ENCODE results near the gene GTF2H4.

Gene GTF2H4

GRCh38 chr6:30886897-30887255 is 21.1 kb upstream of the GTF2H4 start:
- in situ Hi-C loops (cut with MboI; ENCODE audit: low sequenced_read_pairs): no loop called here
- no peak overlapping the region for H3K4me3 ChIP-seq
- no peak for DNase-seq (ENCODE audit: low spot score in 2 of 2)
- peaks cover 28% of the 10 kb centered on the region for H3K4me1 ChIP-seq
- H3K27me3 ChIP-seq (ENCODE audit: low read depth): no peaks in the 10 kb centered on the region
- H3K9me3 ChIP-seq: no peaks in the 10 kb centered on the region
- no peaks in the 10 kb centered on the region; the same call in 1 of the 2 replicates for H3K36me3 ChIP-seq (replicated peaks)

DNA sequence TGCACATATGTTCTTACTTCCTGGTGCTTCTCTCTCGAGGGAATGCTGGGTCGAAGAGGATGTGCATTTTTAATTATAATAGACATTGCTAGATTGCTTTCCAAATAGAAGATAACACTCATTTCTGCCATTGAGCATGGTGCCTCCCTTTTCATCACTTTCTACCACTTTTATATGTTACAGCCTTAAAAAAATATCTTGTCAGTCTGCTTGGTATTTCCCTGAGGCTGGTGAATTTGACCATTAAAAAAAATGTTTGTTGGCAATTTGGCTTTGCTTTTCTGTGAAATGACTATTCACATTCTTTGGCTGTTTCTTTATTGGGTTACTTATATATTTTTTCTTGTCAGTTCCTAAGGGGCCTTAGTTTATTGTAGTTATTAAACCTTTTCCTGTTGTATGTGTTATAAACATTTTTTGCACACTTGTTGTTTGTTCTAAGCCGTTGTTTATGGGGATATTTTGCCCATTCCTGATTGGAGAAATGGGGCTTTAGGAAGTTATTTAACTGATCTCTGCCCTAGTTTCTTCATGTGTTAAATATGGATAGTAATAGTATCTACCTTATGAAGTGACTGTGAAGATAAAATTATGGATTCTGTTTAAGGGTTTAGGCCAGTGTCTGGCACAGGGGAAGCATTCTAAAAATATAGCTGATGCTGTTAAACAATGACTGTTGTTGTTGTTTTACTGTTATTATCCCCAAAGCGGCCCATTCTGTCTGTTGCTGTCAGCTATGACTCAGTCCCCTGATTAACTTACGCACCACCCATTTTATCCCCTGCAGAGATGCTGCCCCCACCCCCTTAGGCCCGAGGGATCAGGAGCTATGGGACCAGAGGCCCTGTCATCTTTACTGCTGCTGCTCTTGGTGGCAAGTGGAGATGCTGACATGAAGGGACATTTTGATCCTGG is 19.8 kb upstream of the GTF2H4 start:
- Histone ChIP-seq H3K27me3 (ENCODE audit: low read depth) (no peaks in the 10 kb centered on the region), H3K9me3 (no peaks in the 10 kb centered on the region), H3K36me3 (replicated peaks) (no peaks in the 10 kb centered on the region; the same call in 1 of the 2 replicates), H3K4me3 (no peak overlapping the region), H3K4me1 (peaks cover 28% of the 10 kb centered on the region)
- DNase-seq (ENCODE audit: low spot score in 2 of 2): no peak
- in situ Hi-C loops (cut with MboI; ENCODE audit: low sequenced_read_pairs): no loop called here

DNA sequence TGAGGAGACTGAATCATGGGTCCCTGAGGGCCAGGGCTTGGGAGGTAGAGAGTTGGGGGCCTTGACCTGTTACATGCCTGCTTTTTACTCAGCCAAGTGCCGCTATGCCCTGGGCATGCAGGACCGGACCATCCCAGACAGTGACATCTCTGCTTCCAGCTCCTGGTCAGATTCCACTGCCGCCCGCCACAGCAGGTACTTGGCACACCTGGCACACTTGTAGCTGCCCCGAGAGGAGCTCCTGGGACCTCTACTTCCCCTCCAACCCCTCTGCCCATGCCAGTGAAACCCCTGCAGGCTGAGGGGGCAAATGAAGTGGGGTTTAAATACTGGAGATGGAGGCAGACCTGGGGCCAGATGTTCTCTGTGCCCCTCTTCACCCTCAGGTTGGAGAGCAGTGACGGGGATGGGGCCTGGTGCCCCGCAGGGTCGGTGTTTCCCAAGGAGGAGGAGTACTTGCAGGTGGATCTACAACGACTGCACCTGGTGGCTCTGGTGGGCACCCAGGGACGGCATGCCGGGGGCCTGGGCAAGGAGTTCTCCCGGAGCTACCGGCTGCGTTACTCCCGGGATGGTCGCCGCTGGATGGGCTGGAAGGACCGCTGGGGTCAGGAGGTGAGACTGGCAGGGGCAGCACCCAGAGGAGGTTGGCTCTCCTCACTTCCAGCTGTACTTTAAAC is 19.1 kb upstream of the GTF2H4 start:
- in situ Hi-C loops (cut with MboI; ENCODE audit: low sequenced_read_pairs): no loop called here
- Histone ChIP-seq H3K9me3 (no peaks in the 10 kb centered on the region), H3K36me3 (replicated peaks) (no peaks in the 10 kb centered on the region; the same call in 1 of the 2 replicates), H3K4me1 (peaks cover 23% of the 10 kb centered on the region), H3K4me3 (no peak overlapping the region), H3K27me3 (ENCODE audit: low read depth) (no peaks in the 10 kb centered on the region)
- DNase-seq (ENCODE audit: low spot score in 2 of 2): no peak

- H3K4me1 ChIP-seq: peaks cover 23% of the 10 kb centered on the region
- DNase-seq (ENCODE audit: low spot score in 2 of 2): no peak
- no peaks in the 10 kb centered on the region for H3K9me3 ChIP-seq
- no peak overlapping the region for H3K4me3 ChIP-seq
- H3K27me3 ChIP-seq (ENCODE audit: low read depth): no peaks in the 10 kb centered on the region
- H3K36me3 ChIP-seq (replicated peaks): no peaks in the 10 kb centered on the region; the same call in 1 of the 2 replicates
- in situ Hi-C loops (cut with MboI; ENCODE audit: low sequenced_read_pairs): no loop called here
Measured at GRCh38 chr6:30889496-30889885, 18.5 kb upstream of the GTF2H4 start.

DNA sequence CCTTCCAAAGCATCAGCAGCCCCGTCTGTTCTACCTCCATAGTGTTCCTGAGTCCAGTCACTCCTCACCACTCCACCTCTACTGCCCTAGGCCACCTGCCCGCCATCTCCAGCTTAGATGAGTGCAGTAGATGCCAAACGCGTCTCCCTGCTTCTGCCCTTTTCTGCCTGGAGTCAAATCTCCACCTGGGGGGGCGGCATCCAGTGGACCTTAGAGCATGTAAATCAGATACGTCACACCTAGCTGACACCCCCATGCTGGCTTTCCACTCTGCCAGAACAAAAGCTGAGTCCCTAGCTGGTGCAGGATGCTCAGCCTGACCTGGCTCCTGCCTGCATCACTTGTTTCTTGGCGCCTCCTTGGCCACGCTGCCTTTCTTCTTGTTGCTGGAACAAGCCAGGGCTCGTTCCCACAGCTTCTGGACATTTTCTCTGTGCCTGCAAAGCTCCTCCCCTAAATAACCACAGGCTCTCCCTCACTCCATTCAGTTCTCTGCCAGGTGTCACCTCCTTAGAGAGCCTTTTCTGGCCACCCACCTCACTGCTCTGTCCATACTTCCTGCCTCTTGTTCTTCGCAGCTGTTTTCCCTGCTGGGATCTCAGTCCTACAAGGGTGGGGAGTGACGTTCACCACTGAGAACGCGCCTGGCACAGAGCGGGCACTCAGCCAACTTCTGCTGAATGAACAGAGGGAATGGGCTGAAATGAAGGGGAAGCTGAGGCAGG is 17.9 kb upstream of the GTF2H4 start:
- in situ Hi-C loops (cut with MboI; ENCODE audit: low sequenced_read_pairs): no loop called here
- DNase-seq (ENCODE audit: low spot score in 2 of 2): no peak
- Histone ChIP-seq H3K27me3 (ENCODE audit: low read depth) (no peaks in the 10 kb centered on the region), H3K36me3 (replicated peaks) (no peaks in the 10 kb centered on the region; the same call in none of the 2 replicates), H3K9me3 (no peaks in the 10 kb centered on the region), H3K4me1 (peaks cover 20% of the 10 kb centered on the region), H3K4me3 (no peak overlapping the region)

- Histone ChIP-seq H3K4me3 (no peak overlapping the region), H3K36me3 (replicated peaks) (no peaks in the 10 kb centered on the region; the same call in none of the 2 replicates), H3K4me1 (peaks cover 13% of the 10 kb centered on the region), H3K27me3 (ENCODE audit: low read depth) (no peaks in the 10 kb centered on the region), H3K9me3 (no peaks in the 10 kb centered on the region)
- no peak for DNase-seq (ENCODE audit: low spot score in 2 of 2)
- in situ Hi-C loops (cut with MboI; ENCODE audit: low sequenced_read_pairs): no loop called here
Measured at GRCh38 chr6:30890646-30891449, 17.2 kb upstream of the GTF2H4 start.

GRCh38 chr6:30891450-30891723 is 16.6 kb upstream of the GTF2H4 start:
- no peaks in the 10 kb centered on the region for H3K27me3 ChIP-seq (ENCODE audit: low read depth)
- in situ Hi-C loops (cut with MboI; ENCODE audit: low sequenced_read_pairs): no loop called here
- DNase-seq (ENCODE audit: low spot score in 2 of 2): no peak
- peaks cover 9% of the 10 kb centered on the region for H3K4me1 ChIP-seq
- no peak overlapping the region for H3K4me3 ChIP-seq
- no peaks in the 10 kb centered on the region; the same call in none of the 2 replicates for H3K36me3 ChIP-seq (replicated peaks)
- H3K9me3 ChIP-seq: no peaks in the 10 kb centered on the region

DNA sequence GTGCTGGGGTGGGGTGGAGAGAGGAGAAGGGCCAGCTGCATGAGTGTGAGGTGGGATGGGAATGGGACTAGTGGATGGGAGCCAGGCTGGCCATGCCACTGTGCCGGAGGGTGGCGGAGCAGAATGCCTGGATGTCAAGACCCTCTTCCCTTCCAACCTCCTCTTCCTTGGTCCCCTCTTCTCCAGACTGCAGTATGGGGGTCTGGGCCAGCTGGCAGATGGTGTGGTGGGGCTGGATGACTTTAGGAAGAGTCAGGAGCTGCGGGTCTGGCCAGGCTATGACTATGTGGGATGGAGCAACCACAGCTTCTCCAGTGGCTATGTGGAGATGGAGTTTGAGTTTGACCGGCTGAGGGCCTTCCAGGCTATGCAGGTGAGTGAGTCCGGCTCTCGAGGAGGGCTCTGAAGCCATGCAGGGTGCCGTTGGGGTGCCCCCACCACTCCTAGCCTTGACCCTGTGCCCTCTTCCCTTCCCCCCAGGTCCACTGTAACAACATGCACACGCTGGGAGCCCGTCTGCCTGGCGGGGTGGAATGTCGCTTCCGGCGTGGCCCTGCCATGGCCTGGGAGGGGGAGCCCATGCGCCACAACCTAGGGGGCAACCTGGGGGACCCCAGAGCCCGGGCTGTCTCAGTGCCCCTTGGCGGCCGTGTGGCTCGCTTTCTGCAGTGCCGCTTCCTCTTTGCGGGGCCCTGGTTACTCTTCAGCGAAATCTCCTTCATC is 16.0 kb upstream of the GTF2H4 start:
- in situ Hi-C loops (cut with MboI; ENCODE audit: low sequenced_read_pairs): no loop called here

DNA sequence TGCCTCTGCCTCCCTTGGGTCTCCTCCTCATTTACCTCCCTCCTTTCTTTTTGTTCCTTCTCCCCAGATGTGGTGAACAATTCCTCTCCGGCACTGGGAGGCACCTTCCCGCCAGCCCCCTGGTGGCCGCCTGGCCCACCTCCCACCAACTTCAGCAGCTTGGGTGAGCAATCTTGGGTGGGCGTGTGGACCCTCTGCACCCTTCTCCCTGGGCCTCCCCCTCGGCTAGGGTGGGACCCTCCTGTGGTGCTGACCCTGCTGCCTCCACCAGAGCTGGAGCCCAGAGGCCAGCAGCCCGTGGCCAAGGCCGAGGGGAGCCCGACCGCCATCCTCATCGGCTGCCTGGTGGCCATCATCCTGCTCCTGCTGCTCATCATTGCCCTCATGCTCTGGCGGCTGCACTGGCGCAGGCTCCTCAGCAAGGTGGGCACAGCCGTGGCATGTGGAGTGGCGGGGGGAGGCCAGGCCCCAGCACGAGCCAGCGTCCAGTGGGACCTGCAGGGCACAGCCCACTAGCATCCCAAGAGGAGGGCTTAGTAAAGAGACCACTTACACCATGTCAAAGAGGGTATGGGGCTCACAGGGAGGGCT is 14.9 kb upstream of the GTF2H4 start:
- in situ Hi-C loops (cut with MboI; ENCODE audit: low sequenced_read_pairs): no loop called here
- Histone ChIP-seq H3K4me1 (peaks cover 2% of the 10 kb centered on the region; the same call in 1 of the 2 replicates), H3K27me3 (ENCODE audit: low read depth) (no peaks in the 10 kb centered on the region), H3K9me3 (no peaks in the 10 kb centered on the region), H3K36me3 (replicated peaks) (no peaks in the 10 kb centered on the region; the same call in none of the 2 replicates), H3K4me3 (no peak overlapping the region)
- no peak for DNase-seq (ENCODE audit: low spot score in 2 of 2)

More for the DNA sequence above, 16.0 kb upstream of the GTF2H4 start:
- DNase-seq (ENCODE audit: low spot score in 2 of 2): no peak
- Histone ChIP-seq H3K4me3 (no peak overlapping the region), H3K4me1 (peaks cover 5% of the 10 kb centered on the region; the same call in 1 of the 2 replicates), H3K27me3 (ENCODE audit: low read depth) (no peaks in the 10 kb centered on the region), H3K9me3 (no peaks in the 10 kb centered on the region), H3K36me3 (replicated peaks) (no peaks in the 10 kb centered on the region; the same call in none of the 2 replicates)

DNA sequence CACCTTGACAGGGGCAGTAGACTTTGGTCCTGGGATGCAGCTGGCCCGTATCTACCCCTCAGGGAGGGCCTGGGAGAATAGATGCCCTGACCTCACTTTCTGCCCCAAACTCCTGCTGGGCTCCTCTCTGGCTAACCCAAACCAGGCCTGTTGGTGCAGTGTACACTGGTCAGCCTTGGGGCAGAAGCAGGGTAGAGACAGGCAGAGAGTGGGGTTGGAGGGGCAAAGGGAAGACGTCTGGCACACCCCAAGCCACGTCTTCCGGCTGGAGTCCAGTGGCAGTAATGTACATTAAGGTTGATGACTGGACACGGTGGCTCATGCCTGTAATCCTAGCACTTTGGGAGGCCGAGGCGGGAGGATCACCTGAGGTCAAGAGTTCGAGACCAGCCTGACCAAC is 14.3 kb upstream of the GTF2H4 start:
- no peak for DNase-seq (ENCODE audit: low spot score in 2 of 2)
- H3K36me3 ChIP-seq (replicated peaks): peaks cover 3% of the 10 kb centered on the region

DNA sequence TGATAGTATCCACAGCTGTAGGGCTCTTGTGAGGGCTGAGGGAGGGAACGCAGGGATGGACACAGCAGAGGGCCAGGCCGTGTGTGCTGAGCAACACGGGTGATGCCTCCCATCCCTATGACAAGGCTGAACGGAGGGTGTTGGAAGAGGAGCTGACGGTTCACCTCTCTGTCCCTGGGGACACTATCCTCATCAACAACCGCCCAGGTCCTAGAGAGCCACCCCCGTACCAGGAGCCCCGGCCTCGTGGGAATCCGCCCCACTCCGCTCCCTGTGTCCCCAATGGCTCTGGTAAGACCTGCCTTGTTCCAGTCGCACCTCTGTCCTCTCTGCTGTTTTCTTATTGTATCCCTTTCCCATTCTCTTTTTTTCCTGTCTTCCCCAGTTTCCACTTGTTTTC is 13.6 kb upstream of the GTF2H4 start:
- Histone ChIP-seq H3K4me3 (no peak overlapping the region), H3K36me3 (replicated peaks) (peaks cover 5% of the 10 kb centered on the region), H3K9me3 (no peaks in the 10 kb centered on the region), H3K4me1 (no peaks in the 10 kb centered on the region), H3K27me3 (ENCODE audit: low read depth) (no peaks in the 10 kb centered on the region)
- in situ Hi-C loops (cut with MboI; ENCODE audit: low sequenced_read_pairs): no loop called here
- DNase-seq (ENCODE audit: low spot score in 2 of 2): no peak

More for the DNA sequence above, 14.3 kb upstream of the GTF2H4 start:
- Histone ChIP-seq H3K4me3 (no peak overlapping the region), H3K27me3 (ENCODE audit: low read depth) (no peaks in the 10 kb centered on the region), H3K9me3 (no peaks in the 10 kb centered on the region), H3K4me1 (no peaks in the 10 kb centered on the region)
- in situ Hi-C loops (cut with MboI; ENCODE audit: low sequenced_read_pairs): no loop called here

GRCh38 chr6:30894935-30895334 is 13.1 kb upstream of the GTF2H4 start:
- in situ Hi-C loops (cut with MboI; ENCODE audit: low sequenced_read_pairs): no loop called here
- DNase-seq (ENCODE audit: low spot score in 2 of 2): no peak
- Histone ChIP-seq H3K4me3 (no peak overlapping the region), H3K9me3 (no peaks in the 10 kb centered on the region), H3K4me1 (no peaks in the 10 kb centered on the region), H3K27me3 (ENCODE audit: low read depth) (no peaks in the 10 kb centered on the region), H3K36me3 (replicated peaks) (peaks cover 8% of the 10 kb centered on the region)

Measured in HAP-1 (cell line).